IMR-90 (cell line): ENCODE measurements around the gene SPON1. TPM values are rescaled to one million over a fixed set of nuclear protein-coding genes. Genes with fewer than 3 reads are reported as not detected.

Experiments used
- ATAC-seq: fragments of 200-7000 bp; cut with Tn5 transposase; 2 replicates; pipeline ENCODE4 v1.9.1; 2020; ENCODE audit warnings: low read depth, mild to moderate bottlenecking, moderate library complexity
- BruUV-seq: library from RNA; stranded (reverse); fragments of 400-500 nt; replicated peaks from 2 replicates; lab custom pipeline; 2021; lab: Mats Ljungman, UMichigan
- CTCF ChIA-PET: fragments of 300-600 bp; formaldehyde crosslinking; extraction: SDS; loops from one replicate; lab custom pipeline; 2021; ENCODE audit warnings: antibody characterized with exemption; lab: Yijun Ruan, JAX
- POLR2A ChIA-PET: fragments of 300-600 bp; sonication (Branson Sonifier 250); formaldehyde crosslinking; loops from one replicate; lab custom pipeline; 2022; ENCODE audit warnings: antibody characterized with exemption; ENCODE audit not compliant: unreplicated experiment; lab: Charles Lee
- DNase-seq: peaks from one replicate; pipeline ENCODE4 v3.0.0; 2013
- H2AFZ ChIP-seq: replicated peaks from 2 replicates; pipeline ENCODE3; 2013; ENCODE audit warnings: low read length, mild to moderate bottlenecking; ENCODE audit not compliant: poor library complexity
- H2AK5ac ChIP-seq: 2 replicates; pipeline ENCODE4 v1.6.1; 2013; ENCODE audit warnings: low read depth, low read length, inconsistent platforms
- H2AK9ac ChIP-seq: replicated peaks from 2 replicates; pipeline ENCODE3; 2013; ENCODE audit warnings: mild to moderate bottlenecking, low read depth, low read length, moderate library complexity; ENCODE audit not compliant: poor library complexity
- H2BK120ac ChIP-seq: 2 replicates; pipeline ENCODE4 v1.6.1; 2013; ENCODE audit warnings: low read depth, low read length, inconsistent platforms
- H2BK15ac ChIP-seq: 3 replicates; pipeline ENCODE4 v1.6.1; 2013; ENCODE audit warnings: low read depth, low read length, inconsistent platforms
- H2BK20ac ChIP-seq: 2 replicates; pipeline ENCODE4 v1.6.1; 2013; ENCODE audit warnings: low read depth, mild to moderate bottlenecking, inconsistent platforms, low read length, moderate library complexity
- H2BK5ac ChIP-seq: 2 replicates; pipeline ENCODE4 v1.6.1; 2013; ENCODE audit warnings: mild to moderate bottlenecking, low read depth, low read length, inconsistent platforms; ENCODE audit not compliant: poor library complexity, severe bottlenecking
- H3K14ac ChIP-seq: replicated peaks from 2 replicates; pipeline ENCODE4 v1.6.1; 2013; ENCODE audit warnings: low read depth, low read length, inconsistent platforms
- H3K18ac ChIP-seq: 2 replicates; pipeline ENCODE4 v1.6.1; 2013; ENCODE audit warnings: low read depth, low read length, control low read depth
- H3K23ac ChIP-seq: 2 replicates; pipeline ENCODE4 v1.6.1; 2013; ENCODE audit warnings: low read depth, low read length, inconsistent platforms
- H3K27ac ChIP-seq: 2 replicates; pipeline ENCODE4 v1.5.1; 2013; ENCODE audit warnings: mild to moderate bottlenecking, control low read depth, low read length; ENCODE audit not compliant: insufficient read depth
- H3K27me3 ChIP-seq: 2 replicates; pipeline ENCODE4 v1.6.1; 2013; ENCODE audit warnings: low read length; ENCODE audit not compliant: control insufficient read depth, insufficient read depth
- H3K36me3 ChIP-seq: 2 replicates; pipeline ENCODE4 v1.6.1; 2013; ENCODE audit warnings: low read length, mixed read lengths; ENCODE audit not compliant: control insufficient read depth, insufficient read depth
- H3K4ac ChIP-seq: 2 replicates; pipeline ENCODE4 v1.6.1; 2013; ENCODE audit warnings: low read depth, low read length, inconsistent platforms
- H3K4me1 ChIP-seq: 2 replicates; pipeline ENCODE4 v1.6.1; 2013; ENCODE audit warnings: low read length, mixed read lengths; ENCODE audit not compliant: control insufficient read depth, insufficient read depth
- H3K4me2 ChIP-seq: 2 replicates; pipeline ENCODE4 v1.6.1; 2013; ENCODE audit warnings: low read depth, mild to moderate bottlenecking, control low read depth, low read length, moderate library complexity
- H3K4me3 ChIP-seq: 2 replicates; pipeline ENCODE4 v1.5.1; 2013; ENCODE audit warnings: low read depth, mild to moderate bottlenecking, control low read depth, low read length, moderate library complexity; ENCODE audit not compliant: insufficient read depth
- H3K56ac ChIP-seq: 2 replicates; pipeline ENCODE4 v1.6.1; 2013; ENCODE audit warnings: low read length, inconsistent platforms; ENCODE audit not compliant: insufficient read depth; ENCODE audit errors: extremely low read depth
- H3K79me1 ChIP-seq, 2 experiments: 2 replicates each; pipeline ENCODE4 v1.6.1; 2013; ENCODE audit warnings: low read length in 2 of 2, inconsistent platforms in 1 of 2, low read depth in 1 of 2
- H3K9ac ChIP-seq: 2 replicates; pipeline ENCODE4 v1.6.1; 2013; ENCODE audit warnings: low read depth, low read length, control low read depth
- H3K9me1 ChIP-seq: 2 replicates; pipeline ENCODE4 v1.6.1; 2013; ENCODE audit warnings: low read length, inconsistent platforms; ENCODE audit not compliant: insufficient read depth
- H3K9me3 ChIP-seq: 2 replicates; pipeline ENCODE4 v1.6.1; 2013; ENCODE audit warnings: low read length; ENCODE audit not compliant: control insufficient read depth, insufficient read depth
- H4K20me1 ChIP-seq: 2 replicates; pipeline ENCODE4 v1.6.1; 2013; ENCODE audit warnings: low read length, inconsistent platforms; ENCODE audit not compliant: insufficient read depth
- H4K5ac ChIP-seq: 2 replicates; pipeline ENCODE4 v1.6.1; 2013; ENCODE audit warnings: mild to moderate bottlenecking, low read depth, low read length, control low read depth
- H4K8ac ChIP-seq, 2 experiments: 2 replicates each; pipeline ENCODE4 v1.6.1; 2013; ENCODE audit warnings: low read depth in 2 of 2, low read length in 2 of 2, control low read depth in 1 of 2, inconsistent platforms in 1 of 2
- H4K91ac ChIP-seq: 2 replicates; pipeline ENCODE4 v1.6.1; 2013; ENCODE audit warnings: low read depth, low read length, inconsistent platforms; ENCODE audit not compliant: insufficient read depth
- BHLHE40 ChIP-seq: fragments of 150-350 bp; IDR thresholded peaks from 2 replicates; pipeline ENCODE4 v1.6.1; 2016; ENCODE audit warnings: mild to moderate bottlenecking, low read depth, low read length
- MAFK ChIP-seq: IDR thresholded peaks from 2 replicates; pipeline ENCODE4 v1.6.1; 2012; ENCODE audit warnings: low read depth, low read length, improper control_type of control experiment
- MAZ ChIP-seq: IDR thresholded peaks from 2 replicates; pipeline ENCODE4 v1.6.1; 2012; ENCODE audit warnings: low read depth, mild to moderate bottlenecking, low read length, improper control_type of control experiment, moderate library complexity, borderline replicate concordance
- MXI1 ChIP-seq: IDR thresholded peaks from 2 replicates; pipeline ENCODE4 v1.6.1; 2012; ENCODE audit warnings: low read depth, mild to moderate bottlenecking, low read length, moderate library complexity, borderline replicate concordance
- POLR2A ChIP-seq: IDR thresholded peaks from 2 replicates; pipeline ENCODE4 v1.6.1; 2012; ENCODE audit warnings: mild to moderate bottlenecking, low read depth, low read length
- RCOR1 ChIP-seq: IDR thresholded peaks from 2 replicates; pipeline ENCODE4 v1.6.1; 2012; ENCODE audit warnings: mild to moderate bottlenecking, low read length, improper control_type of control experiment; ENCODE audit not compliant: insufficient replicate concordance
- RFX5 ChIP-seq: IDR thresholded peaks from 2 replicates; pipeline ENCODE4 v1.8.0; 2012; ENCODE audit warnings: low read depth, mild to moderate bottlenecking, low read length, moderate library complexity
- SMC3 ChIP-seq: fragments of 150-350 bp; IDR thresholded peaks from 2 replicates; pipeline ENCODE4 v1.6.1; 2016; ENCODE audit warnings: low read depth, mild to moderate bottlenecking, antibody characterized with exemption, low read length, moderate library complexity
- WGBS, 2 experiments: methylation state at CpG; one replicate each; pipeline versions ENCODE4 v1.1.5 to v1.1.7; 2013; ENCODE audit warnings: missing lambda C conversion rate in 2 of 2; ENCODE audit not compliant: insufficient read length in 1 of 2; ENCODE audit errors: extremely low coverage in 2 of 2; 5-methylcytosine and 5-hydroxymethylcytosine counted together
- dilution Hi-C: fragments of 300-500 bp; cut with HindIII; formaldehyde crosslinking; loops from one replicate; pipeline ENCODE4 v1.14.3; 2018; ENCODE audit warnings: low sequenced_read_pairs; ENCODE audit not compliant: unreplicated experiment
- in situ Hi-C: fragments of 300-500 bp; cut with MboI; formaldehyde crosslinking; loops from 3 replicates; pipeline ENCODE4 v1.14.3; 2019; ENCODE audit warnings: low sequenced_read_pairs, inconsistent platforms, mixed read lengths
- intact Hi-C: fragments of 100-400 bp; cut with micrococcal nuclease; formaldehyde crosslinking; loops from 2 replicates; pipeline ENCODE4 v1.10.0; 2022
- polyA plus RNA-seq, 3 experiments: library from polyadenylated mRNA; depleted of rRNA; stranded (reverse); fragments of >200 nt; gene quantifications; 2 replicates each; pipeline ENCODE4 v1.2.3, GENCODE V29; 2012; ENCODE audit warnings: low replicate concordance in 1 of 3
- total RNA-seq: library from RNA; depleted of rRNA; stranded (reverse); fragments of >200 nt; gene quantifications from 2 replicates; pipeline ENCODE4 v1.2.3, GENCODE V29; 2012

SPON1 gene
- total and polyA plus RNA-seq, 2 of the 4 experiments (the other 2 are of a cell fraction), result 0.62 to 0.72 TPM

DNA sequence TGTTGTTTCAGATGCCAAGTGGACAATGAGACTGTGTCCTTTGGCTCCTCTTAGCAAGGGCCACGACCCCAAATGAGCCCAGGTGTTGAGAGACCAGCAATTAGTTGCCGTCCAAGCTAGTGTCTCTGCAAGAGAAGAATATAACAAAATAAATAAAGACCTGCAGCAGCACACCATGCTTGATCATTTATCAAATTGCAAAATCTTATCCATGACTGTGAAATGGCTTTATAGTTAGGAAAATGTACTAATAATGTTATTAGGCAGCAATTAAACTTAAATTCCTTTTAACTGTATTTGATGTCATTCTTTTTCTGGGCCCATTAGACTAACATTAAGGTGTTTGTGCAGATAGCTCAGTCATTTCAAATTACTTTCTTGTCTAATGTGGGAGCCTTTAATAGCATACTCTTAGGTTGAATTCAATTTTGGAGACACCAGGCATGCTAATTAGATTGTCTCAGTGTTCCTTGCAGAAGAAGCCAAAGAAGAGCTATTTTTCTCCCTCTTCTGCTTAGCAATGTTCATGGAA is 220.4 kb downstream of the SPON1 start:
- no peak overlapping the region for H2BK5ac ChIP-seq
- intact Hi-C loops (no loop called here), dilution Hi-C loops (no loop called here), in situ Hi-C loops (no loop called here)
- no peak overlapping the region for H4K5ac ChIP-seq
- H4K20me1 ChIP-seq, result no peaks in the 10 kb centered on the region
- BruUV-seq, result no TSS peak
- no peak overlapping the region for H2AK9ac ChIP-seq
- no peaks in the 10 kb centered on the region for H3K79me1 ChIP-seq
- H3K9me1 ChIP-seq, result no peaks in the 10 kb centered on the region
- H3K4me3 ChIP-seq, result no peak overlapping the region
- H2BK120ac ChIP-seq, result no peak overlapping the region
- no peak overlapping the region for H2AFZ ChIP-seq
- ATAC-seq (no peak), DNase-seq (no peak)
- no peak overlapping the region for H3K4me2 ChIP-seq
- H3K36me3 ChIP-seq, result no peaks in the 10 kb centered on the region
- H4K91ac ChIP-seq, result no peak overlapping the region
- H3K9ac ChIP-seq, result no peak overlapping the region
- H2BK20ac ChIP-seq, result no peak overlapping the region
- H3K56ac ChIP-seq, result no peak overlapping the region
- no peak overlapping the region for H3K14ac ChIP-seq
- H4K8ac ChIP-seq, result no peak overlapping the region
- no peaks in the 10 kb centered on the region for H3K9me3 ChIP-seq
- H3K27me3 ChIP-seq, result no peaks in the 10 kb centered on the region; the same call in none of the 2 replicates
- H3K18ac ChIP-seq, result no peak overlapping the region
- POLR2A ChIA-PET, result no interaction called here
- CTCF ChIA-PET, result no interaction called here
- H2BK15ac ChIP-seq, result no peak overlapping the region
- H2AK5ac ChIP-seq, result no peak overlapping the region
- no peak overlapping the region for H3K27ac ChIP-seq
- no peak overlapping the region for H3K4ac ChIP-seq
- WGBS, 2 experiments, result no CpG with 5 or more reads among the region's 2 CpGs
- no peak for TF ChIP-seq RFX5
- TF ChIP-seq SMC3, result no peak
- no peak for TF ChIP-seq RCOR1
- no peak for TF ChIP-seq MXI1
- no peak for TF ChIP-seq POLR2A
- no peak for TF ChIP-seq BHLHE40
- no peak for TF ChIP-seq MAFK
- TF ChIP-seq MAZ, result no peak
- no peak overlapping the region for H3K23ac ChIP-seq
- H3K4me1 ChIP-seq, result no peaks in the 10 kb centered on the region; the same call in 1 of the 2 replicates
